ENCODE data around the gene PPP1R9B. TPM values are rescaled to one million over a fixed set of nuclear protein-coding genes. Genes with fewer than 3 reads are reported as not detected.

PPP1R9B gene
- total and polyA plus RNA-seq, 2 of the 8 experiments (the other 6 are each of a cell fraction or from before 2014, with no cell fraction given) = 5.2 to 13.1 TPM

- no peak for TF ChIP-seq CHD7 (IDR thresholded peaks at IDR 0.05; ENCODE audit: insufficient replicate concordance, low read length)
- no peak for TF ChIP-seq CBX5 (IDR thresholded peaks at IDR 0.05; ENCODE audit: low read depth, low read length)
- TF ChIP-seq MAFK (IDR thresholded peaks at IDR 0.05; ENCODE audit: low read depth, low read length) = no peak
- no peak for TF ChIP-seq YY1 (IDR thresholded peaks at IDR 0.05; ENCODE audit: low read depth, low read length)
- no peak for TF ChIP-seq BRCA1 (IDR thresholded peaks at IDR 0.05; ENCODE audit: low read depth, low read length)
- TF ChIP-seq POU5F1 (IDR thresholded peaks at IDR 0.05; ENCODE audit: low read depth, low read length) = no peak
- no peak for TF ChIP-seq GTF2F1 (IDR thresholded peaks at IDR 0.05; ENCODE audit: borderline replicate concordance, low read depth, low read length)
- TF ChIP-seq POLR2A (IDR thresholded peaks at IDR 0.05; ENCODE audit: control extremely low read depth in 1 of 2, low read depth in 2 of 2, low read length in 2 of 2) = no peak
- no peak for TF ChIP-seq RNF2 (IDR thresholded peaks at IDR 0.05; ENCODE audit: borderline replicate concordance, low read depth, low read length, missing control alignments, poor library complexity, severe bottlenecking)
- TF ChIP-seq CBX8 (IDR thresholded peaks at IDR 0.05; ENCODE audit: borderline replicate concordance, low read depth, low read length) = no peak
Measured at GRCh38 chr17:50099003-50099402, 51.5 kb downstream of the PPP1R9B start (continued).
